ENCODE results near the gene ZFP90.

ZFP90 gene

GRCh38 chr16:68503334-68503733 is 35.8 kb upstream of the ZFP90 start:
- H3K4me3 ChIP-seq (ENCODE audit: low read length), result no peak overlapping the region
- no peaks in the 10 kb centered on the region for H3K79me2 ChIP-seq (ENCODE audit: control insufficient read depth, low read length)
- H3K9me3 ChIP-seq (ENCODE audit: control insufficient read depth, insufficient read depth, low read length), result no peaks in the 10 kb centered on the region
- TF ChIP-seq CTCF (IDR thresholded peaks at IDR 0.05; ENCODE audit: low read depth, low read length, poor library complexity, severe bottlenecking) (no peak), EZH2phosphoT487 (IDR thresholded peaks at IDR 0.05; ENCODE audit: borderline replicate concordance, low read length) (no peak)
- no peaks in the 10 kb centered on the region for H3F3A ChIP-seq (ENCODE audit: control insufficient read depth, insufficient read depth)
- H3K27ac ChIP-seq (ENCODE audit: low read depth, low read length), result no peak overlapping the region
- H3K36me3 ChIP-seq (ENCODE audit: control insufficient read depth, low read length), result no peaks in the 10 kb centered on the region
- no peaks in the 10 kb centered on the region for H4K20me1 ChIP-seq (ENCODE audit: control insufficient read depth, insufficient read depth, low read depth, low read length)
- no peaks in the 10 kb centered on the region for H3K4me1 ChIP-seq (ENCODE audit: control insufficient read depth, low read length)
- no peaks in the 10 kb centered on the region for H3K9me2 ChIP-seq (replicated peaks; ENCODE audit: control insufficient read depth, low read length)
- no peaks in the 10 kb centered on the region for H3K27me3 ChIP-seq (ENCODE audit: control insufficient read depth, low read length)
- no peak overlapping the region for H3K4me2 ChIP-seq (ENCODE audit: low read length)

GRCh38 chr16:68504066-68504465 is 35.0 kb upstream of the ZFP90 start:
- no peaks in the 10 kb centered on the region for H3F3A ChIP-seq (ENCODE audit: control insufficient read depth, insufficient read depth)
- no peaks in the 10 kb centered on the region for H4K20me1 ChIP-seq (ENCODE audit: control insufficient read depth, insufficient read depth, low read depth, low read length)
- no peak overlapping the region for H3K4me2 ChIP-seq (ENCODE audit: low read length)
- no peak for TF ChIP-seq EZH2phosphoT487 (IDR thresholded peaks at IDR 0.05; ENCODE audit: borderline replicate concordance, low read length)
- no peak for TF ChIP-seq CTCF (IDR thresholded peaks at IDR 0.05; ENCODE audit: low read depth, low read length, poor library complexity, severe bottlenecking)
- H3K27ac ChIP-seq (ENCODE audit: low read depth, low read length), result no peak overlapping the region
- no peaks in the 10 kb centered on the region for H3K9me2 ChIP-seq (replicated peaks; ENCODE audit: control insufficient read depth, low read length)
- H3K79me2 ChIP-seq (ENCODE audit: control insufficient read depth, low read length), result no peaks in the 10 kb centered on the region
- no peak overlapping the region for H3K4me3 ChIP-seq (ENCODE audit: low read length)
- no peaks in the 10 kb centered on the region for H3K9me3 ChIP-seq (ENCODE audit: control insufficient read depth, insufficient read depth, low read length)
- no peaks in the 10 kb centered on the region for H3K27me3 ChIP-seq (ENCODE audit: control insufficient read depth, low read length)
- no peaks in the 10 kb centered on the region for H3K36me3 ChIP-seq (ENCODE audit: control insufficient read depth, low read length)
- no peaks in the 10 kb centered on the region for H3K4me1 ChIP-seq (ENCODE audit: control insufficient read depth, low read length)

GRCh38 chr16:68506331-68507053 is 32.6 kb upstream of the ZFP90 start:
- Histone ChIP-seq H3K4me3 (ENCODE audit: low read length) (no peak overlapping the region), H4K20me1 (ENCODE audit: control insufficient read depth, insufficient read depth, low read depth, low read length) (no peaks in the 10 kb centered on the region), H3F3A (ENCODE audit: control insufficient read depth, insufficient read depth) (no peaks in the 10 kb centered on the region), H3K9me2 (replicated peaks; ENCODE audit: control insufficient read depth, low read length) (no peaks in the 10 kb centered on the region), H3K79me2 (ENCODE audit: control insufficient read depth, low read length) (no peaks in the 10 kb centered on the region), H3K27ac (ENCODE audit: low read depth, low read length) (no peak overlapping the region), H3K9me3 (ENCODE audit: control insufficient read depth, insufficient read depth, low read length) (no peaks in the 10 kb centered on the region), H3K4me2 (ENCODE audit: low read length) (no peak overlapping the region), H3K4me1 (ENCODE audit: control insufficient read depth, low read length) (no peaks in the 10 kb centered on the region), H3K27me3 (ENCODE audit: control insufficient read depth, low read length) (no peaks in the 10 kb centered on the region), H3K36me3 (ENCODE audit: control insufficient read depth, low read length) (no peaks in the 10 kb centered on the region)
- TF ChIP-seq CTCF (IDR thresholded peaks at IDR 0.05; ENCODE audit: low read depth, low read length, poor library complexity, severe bottlenecking), result no peak
